GM19324 (cell line): ENCODE data around the gene RMP24.

Source experiments
- ATAC-seq: cut with Tn5 transposase; IDR thresholded peaks from one replicate; pipeline ENCODE4 v1.9.1; 2021; ENCODE audit warnings: mild to moderate bottlenecking, moderate library complexity; ENCODE audit not compliant: unreplicated experiment, low FRiP score

Gene RMP24

DNA sequence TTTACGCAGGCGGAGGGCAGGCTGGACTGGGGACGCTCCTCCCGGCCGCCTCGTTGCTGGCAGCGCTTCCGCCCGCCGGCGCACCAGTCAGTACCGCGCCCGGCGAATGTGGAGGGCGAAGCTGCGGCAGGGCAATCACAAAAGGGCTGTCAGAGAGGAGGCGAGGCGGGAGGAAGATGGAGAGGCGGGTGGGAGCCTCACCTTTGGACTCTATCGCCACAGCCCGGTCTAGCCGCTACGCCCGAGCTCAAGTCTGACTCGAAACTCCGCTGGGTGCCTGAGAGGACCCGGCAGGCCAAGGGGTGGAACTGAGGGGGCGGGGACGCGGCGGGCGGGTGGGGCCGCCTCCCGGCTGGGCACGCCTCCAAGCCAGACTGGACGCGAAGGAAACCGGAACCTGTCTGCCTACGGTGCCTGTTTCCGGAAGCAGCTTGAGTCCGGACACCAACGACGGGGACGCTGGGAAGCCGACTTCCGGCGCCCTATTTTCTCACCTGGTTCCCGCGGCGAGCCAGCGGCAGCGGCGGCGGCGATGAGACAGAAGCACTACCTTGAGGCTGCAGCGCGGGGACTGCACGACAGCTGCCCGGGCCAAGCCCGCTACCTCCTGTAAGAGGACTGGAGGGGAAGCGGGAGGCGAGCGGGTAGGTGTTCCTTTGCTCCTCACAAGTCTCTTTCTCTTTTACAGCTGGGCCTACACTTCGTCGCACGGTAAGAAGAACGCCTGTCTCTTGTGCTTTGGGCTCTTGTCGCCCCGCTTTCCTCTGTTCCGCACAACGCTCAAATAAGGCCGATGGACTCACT lies at the start of gene RMP24:
Gene RMP24 (plus strand): TSS at position 483 of the 804 bp plus-strand sequence.
- ATAC-seq, result peak; percentile 94

DNA sequence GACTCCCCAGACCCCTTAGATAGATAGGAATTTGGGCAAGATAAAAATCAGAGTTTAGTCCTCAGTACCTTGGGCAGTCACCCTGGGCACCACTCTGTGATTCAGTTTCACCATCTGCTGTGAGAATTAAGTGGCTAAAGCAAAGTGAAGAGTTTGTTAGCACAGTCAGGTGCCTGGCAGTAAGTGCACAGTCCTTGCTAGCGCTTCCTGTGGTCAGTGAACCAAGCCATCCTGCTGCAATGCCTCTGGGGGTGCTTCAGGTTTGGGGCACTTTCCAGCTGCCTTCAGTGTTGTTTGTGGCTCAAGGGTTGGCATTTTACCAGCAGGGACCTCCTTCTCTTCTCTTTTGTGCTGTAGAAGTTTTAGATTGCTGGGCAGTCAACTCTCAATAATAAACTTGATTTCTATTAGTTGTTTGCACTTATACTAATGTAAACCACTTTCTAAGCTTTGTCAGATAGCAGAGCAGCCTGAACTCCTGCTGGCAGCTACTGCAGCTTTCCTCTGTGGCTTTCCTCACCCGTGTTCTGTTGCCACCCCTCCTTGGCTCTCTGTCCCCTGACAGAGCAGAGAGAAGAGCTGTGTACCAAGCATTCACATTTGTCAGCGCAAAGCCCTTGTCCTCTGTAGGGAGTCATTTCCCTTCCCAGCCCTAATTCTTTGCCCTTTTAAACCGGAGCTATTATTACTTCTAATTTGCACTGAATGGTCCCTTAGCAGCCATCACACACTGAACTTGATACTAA lies 48.4 kb upstream of the RMP24 start:
- ATAC-seq, result no peak

DNA sequence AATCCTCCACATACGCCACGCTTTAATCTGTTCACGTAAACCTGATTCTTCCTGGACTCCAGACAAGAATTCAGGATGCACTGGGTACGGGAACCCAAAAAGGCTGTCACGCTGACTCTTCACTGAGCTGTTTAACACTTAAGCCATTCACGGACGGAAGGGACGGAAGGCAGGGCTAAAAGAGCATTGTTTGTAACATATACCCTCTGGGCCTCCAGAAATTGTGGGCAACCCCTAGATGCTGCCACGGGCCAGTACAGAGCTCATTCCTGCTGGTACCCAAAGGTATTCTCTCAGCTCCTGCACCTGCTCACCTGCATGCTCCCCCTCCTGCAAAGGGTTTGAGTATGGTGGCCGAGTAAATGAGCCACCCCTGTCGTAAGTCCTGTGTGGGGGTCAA lies 45.6 kb upstream of the RMP24 start:
- ATAC-seq, result no peak

DNA sequence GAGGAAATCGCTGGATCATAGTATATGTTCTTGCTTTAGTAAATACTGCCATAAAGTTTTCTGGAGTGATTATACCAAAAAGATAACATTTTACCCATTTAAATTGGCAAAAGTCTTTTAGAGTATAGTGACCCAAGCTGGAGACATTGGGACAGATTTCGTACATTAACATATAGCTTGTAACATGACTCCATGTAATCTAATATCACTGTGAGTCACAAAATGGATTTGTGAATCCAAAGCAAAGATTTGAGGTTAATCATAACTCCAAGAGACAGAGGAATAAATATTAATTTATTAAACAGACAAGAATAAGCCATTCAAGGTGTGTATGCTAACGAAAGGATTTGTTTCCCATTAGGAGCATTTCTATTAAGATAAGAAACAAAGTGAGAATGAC lies 45.0 kb upstream of the RMP24 start:
- ATAC-seq, result no peak

DNA sequence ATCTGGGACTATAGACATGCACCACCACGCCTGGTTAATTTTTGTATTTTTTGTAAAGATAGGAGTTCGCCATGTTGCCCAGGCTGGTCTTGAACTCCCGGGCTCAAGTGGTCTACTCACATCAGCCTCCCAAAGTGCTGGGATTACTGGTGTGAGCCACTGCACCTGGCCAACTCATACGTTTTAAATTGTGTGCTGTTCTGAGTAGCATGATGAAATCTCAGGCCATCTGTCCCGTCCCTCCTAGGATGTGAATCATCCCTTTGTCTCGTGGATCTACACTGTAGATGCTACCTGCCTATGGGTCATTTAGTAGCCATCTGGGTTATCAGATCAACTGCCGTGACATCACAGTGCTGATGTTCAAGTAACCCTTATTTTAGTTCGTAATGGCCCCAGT lies 38.5 kb upstream of the RMP24 start:
- ATAC-seq, result no peak

DNA sequence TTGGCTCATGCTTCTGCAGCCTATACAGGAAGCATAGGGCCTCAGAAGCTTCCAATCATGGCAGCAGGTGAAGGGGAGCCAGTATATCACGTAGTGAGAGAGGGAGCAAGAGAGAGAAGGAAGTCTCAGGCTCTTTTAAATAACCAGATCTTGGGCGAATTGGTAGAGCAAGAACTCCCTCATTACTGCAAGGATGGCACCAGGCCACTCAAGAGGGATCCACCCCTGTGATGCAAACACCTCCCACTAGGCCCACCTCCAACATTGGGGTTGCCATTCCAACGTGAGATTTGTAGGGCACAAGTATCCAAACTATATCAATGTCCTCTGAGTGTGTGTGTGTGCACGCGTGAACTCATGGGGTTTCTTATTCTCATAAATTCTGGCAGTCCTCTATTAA lies 37.6 kb upstream of the RMP24 start:
- no peak for ATAC-seq

DNA sequence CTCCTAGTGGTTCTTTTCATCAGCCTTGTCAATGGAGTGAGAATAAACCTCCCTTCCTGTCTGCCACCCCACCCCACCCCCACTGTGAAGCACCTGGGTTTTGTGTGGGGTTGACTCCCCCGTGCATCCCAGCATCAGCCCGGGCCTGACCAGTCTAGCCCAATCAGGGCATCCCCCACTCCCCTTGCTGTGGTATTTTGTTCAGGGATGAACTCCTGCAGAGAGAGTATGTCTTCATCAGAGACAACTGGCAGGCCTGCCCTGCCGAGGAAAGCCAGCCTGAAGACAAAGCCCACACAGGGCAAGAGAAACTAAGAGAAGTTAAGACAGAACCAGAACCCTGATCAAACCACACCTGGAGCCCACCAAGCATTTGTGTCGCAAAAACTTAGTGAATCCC lies 36.7 kb upstream of the RMP24 start:
- no peak for ATAC-seq

DNA sequence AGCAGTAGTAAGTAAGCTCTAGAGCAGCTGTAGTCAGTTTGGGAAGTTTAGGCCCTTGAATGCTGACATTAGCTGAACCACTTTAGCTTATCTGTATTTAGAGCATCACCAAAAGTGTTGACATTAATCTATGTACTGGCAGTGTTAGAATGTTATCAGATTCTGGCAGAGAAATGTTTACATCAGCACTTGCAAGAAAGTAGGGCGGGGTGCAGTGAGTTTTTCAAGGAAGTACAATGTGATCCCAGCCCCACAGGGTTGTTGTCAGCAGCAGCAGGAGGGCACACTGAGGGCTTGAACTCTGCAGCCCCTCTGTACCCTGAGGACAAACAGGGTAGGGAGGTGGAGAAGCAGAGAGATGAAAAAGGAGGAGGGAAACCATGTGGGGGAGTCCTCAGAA lies 35.5 kb upstream of the RMP24 start:
- no peak for ATAC-seq

DNA sequence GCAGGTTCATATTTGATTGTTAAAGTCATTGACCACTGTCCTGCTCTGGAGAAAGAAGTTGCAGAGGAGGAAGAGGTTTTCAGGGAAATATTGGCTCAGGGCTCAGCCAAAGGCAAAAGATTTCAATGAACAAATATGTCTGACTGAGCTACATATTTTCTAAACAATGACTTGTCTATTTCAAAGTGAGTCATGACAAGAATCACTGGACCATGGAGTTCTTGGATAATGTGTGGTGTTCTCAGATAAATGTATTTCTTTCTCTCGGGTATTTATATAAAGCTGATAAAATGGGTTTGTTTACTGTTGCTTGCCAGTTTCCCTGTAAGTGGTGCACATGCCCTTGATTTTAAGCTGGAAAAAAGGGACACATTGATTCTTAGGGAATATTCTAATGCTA lies 34.3 kb upstream of the RMP24 start:
- no peak for ATAC-seq

DNA sequence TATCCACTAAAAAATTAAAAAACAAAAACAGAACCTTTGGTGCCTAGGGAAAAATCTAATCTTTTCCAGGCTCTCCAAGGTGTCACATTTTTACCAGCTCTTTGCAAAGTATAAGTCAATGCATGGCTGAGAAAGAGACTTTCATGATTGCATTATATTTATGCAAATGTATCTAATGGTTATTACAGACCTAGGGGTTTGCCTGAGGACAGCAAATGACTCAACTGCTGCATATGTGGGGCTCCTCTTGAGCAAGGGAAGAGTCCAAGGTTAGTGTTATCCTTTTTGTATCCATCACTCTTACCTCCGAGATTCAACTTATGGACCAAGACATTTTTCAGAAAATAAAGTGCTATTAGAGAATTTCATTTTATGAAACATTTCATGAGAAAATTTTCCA lies 33.9 kb upstream of the RMP24 start:
- no peak for ATAC-seq

DNA sequence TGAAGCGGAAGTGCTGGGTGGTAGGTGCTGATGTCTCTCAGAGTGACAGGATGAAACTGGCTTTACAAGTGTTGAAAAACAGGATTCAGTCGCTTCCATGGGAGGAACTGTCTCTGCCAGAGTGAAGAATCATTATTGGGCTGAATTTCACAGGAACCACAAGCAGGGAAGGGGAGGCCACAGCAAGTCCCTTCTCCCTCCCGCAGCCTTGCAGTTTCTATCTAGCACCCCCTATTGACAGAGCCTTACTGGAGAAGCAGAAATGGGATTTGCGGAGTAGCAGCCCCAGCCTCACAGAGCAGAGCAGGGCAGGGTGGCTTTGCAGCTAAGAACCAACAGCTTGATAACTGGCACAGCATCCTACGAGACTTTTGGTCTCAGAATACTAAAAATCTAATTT lies 33.3 kb upstream of the RMP24 start:
- no peak for ATAC-seq

DNA sequence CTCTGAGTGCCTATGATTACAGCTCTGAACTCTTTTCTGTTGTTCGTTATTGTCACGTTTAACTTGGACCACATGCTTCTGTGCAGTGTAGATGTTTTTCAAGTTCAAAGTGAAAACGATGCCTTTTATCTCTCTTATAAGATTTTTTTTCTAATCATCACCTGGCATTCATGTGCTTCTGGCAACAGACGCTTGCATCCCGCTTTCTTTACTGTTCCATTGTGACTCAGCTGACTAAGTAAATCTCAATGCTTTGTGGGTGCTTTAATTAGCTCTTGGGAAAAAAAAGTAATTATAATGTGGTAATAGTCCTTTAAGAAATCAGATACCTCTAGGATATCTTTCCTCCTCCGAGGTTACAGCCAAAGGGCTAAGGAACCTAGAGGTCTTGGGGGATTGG lies 31.2 kb upstream of the RMP24 start:
- no peak for ATAC-seq

DNA sequence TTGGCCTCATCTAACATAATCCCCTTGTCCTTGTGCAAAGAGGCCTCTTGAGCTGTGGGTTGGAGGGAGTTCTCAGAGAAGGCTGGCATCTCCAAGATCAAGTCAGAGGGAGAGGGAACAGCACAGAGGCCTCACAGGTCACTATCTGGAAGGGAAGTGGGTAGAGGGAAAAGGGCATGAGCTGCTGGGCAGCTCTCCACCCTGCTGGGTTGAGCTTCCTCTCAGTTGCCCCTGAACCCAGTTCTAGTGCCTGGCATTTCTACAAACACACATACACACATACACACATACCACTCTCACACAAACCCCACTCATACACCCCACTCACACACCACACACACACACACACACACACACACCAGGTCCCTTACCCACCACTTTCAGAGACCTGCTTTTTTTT lies 30.3 kb upstream of the RMP24 start:
- no peak for ATAC-seq

DNA sequence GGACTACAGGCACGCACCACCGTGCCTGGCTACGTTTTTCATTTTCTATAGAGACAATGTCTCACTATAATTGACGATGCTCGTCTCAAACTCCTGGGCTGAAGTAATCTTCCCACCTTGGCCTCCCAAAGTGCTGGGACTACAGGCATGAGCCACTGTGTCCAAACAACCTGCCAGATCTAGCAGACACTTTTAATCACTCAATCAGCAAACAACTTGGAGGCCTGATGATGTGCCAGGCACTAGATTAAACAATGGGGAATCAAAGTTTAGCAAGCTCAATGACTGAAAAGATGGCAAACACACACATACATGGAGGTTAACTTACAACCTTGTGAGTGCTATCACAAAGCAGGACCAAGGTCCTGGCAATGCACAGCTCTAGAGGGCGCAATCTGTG lies 29.8 kb upstream of the RMP24 start:
- ATAC-seq, result no peak

DNA sequence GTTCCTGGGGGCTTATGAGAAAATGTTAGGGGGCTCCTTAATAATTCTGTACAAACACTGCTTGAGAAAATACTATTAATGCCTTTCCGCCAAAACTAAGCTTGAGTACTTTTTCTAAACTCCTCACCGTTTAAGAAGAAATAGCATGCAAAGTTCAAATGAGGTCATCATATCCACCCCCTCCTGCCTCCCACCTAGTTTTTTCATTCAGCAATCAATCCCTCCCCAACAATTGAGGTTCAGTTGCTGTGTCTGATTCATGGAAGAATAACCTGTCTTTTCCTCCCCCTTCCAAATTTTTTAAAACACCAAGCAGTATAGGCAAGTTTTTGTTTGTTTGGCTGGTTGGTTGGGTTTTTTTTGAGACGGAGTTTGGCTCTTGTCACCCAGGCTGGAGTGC lies 24.4 kb upstream of the RMP24 start:
- no peak for ATAC-seq

DNA sequence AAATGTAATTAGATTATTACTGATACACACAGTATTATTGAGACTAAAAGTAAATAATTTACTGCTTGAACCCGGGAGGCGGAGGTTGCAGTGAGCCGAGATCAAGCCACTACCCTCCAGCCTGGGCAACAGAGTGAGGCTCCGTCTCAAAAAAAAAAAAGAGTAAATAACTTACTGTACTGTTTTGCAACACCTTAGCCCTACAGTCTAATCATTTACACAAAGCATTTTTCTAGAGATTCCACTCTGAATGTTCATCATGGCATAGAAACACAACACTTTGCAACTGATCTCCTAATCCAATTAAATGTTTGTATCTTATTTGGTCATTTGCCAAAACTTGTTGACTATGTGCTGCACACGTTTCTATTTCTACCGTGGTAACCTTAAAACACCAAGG lies 23.4 kb upstream of the RMP24 start:
- ATAC-seq, result no peak

DNA sequence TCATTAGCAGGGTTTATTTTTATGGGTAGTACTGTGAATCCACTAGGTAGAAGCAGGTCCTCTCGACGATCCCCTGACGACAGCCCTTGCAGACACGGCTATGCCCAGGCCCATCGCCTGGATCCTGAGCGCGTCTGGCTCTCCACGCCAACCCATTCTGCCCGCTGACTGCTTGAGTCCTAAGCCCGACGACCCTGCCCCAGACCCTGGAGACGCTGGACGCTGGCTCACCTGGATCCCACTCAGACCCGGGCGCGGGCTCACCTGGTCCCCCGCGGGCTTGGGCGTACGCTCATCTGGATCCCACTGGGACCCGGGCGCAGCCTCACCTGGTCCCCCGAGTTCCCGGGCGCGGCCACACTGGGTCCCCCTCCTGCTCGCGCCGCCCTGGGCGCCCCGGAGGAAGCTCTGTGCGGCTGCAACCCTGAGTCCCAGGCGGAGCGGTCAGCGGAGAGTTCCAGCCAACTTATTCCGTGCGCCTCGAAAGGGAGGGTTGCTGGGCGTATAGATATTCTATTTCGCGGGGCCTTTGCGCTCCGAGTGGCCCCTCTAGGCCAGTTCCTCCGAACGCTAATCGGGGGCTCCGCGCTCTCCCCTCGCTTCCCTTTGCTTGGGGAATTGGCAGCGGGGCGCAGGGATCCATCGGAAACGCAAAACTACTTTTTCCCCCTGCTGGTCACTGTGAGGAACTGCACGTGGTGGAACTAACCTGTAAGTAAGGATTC lies 22.4 kb upstream of the RMP24 start:
- no peak for ATAC-seq

DNA sequence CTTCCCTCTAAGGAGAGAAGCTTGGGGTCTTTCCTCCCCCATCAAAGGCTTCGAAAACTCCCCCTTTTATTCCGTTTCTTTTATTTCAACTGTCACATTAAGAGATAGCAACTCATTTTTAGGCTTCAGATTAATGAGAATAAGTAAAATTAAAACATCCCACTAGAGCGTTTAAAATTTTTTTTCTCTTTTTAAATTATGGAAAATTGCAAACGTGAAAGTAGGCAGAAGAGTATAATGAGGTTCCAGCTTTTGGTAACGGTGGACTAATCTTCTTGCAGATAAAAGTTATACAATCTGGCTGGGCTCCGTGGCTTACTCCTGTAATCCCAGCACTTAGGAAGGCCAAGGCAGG lies 21.9 kb upstream of the RMP24 start:
- ATAC-seq, result no peak

DNA sequence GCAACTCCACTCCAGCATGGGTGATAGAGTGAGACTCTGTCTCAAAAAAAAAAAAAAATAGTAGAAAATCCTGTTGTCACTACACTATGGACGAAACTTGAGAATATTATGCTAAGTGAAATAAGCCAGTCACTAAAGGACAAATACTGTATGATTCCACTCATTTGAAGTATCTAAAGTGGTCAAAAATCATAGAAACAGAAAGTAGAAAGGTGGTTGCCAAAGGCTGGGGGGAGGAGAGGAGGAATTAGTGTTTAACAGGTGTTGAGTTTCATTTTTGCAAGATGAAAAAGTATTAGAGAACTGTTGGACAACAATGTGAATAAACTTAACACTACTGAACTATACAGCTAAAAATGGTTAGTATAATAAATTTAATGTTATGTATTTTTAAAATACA lies 18.8 kb upstream of the RMP24 start:
- peak; percentile 67 for ATAC-seq

DNA sequence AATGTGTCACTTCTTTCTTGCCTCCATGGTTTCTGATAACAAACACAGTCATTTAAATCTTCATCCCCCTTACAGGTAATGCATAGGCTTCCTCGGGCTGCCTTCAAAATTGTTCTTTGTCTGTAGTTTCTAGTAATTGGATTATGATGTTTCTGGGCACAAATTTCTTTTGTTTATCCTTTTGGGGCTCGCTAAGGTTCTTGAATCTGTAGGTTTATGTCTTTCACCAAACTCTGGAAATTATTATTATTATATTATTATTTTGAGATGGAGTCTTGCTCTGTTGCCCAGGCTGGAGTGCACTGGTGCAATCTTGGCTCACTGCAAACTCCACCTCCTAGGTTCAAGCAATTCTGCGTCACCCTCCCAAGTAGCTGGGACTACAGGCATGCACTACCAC lies 16.3 kb upstream of the RMP24 start:
- ATAC-seq, result no peak

DNA sequence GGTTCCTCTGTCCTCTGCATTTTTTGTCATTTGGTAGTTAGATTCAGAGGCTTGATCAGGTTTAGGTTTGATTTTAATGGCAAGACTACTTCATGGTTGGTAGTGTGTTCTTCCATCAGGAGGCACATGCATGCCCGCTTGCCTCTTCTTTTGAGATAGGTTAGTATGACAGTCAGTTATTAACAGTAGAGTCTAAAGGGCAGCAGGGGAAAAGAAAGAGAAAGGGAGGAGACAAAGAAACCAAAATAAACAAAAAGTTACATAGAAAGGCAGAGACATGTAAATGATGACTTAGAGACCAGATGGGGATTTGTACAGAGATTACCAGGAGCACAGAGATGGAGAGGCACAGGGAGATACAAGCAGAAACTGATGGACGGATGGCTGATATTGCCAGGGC lies 10.2 kb upstream of the RMP24 start:
- no peak for ATAC-seq

DNA sequence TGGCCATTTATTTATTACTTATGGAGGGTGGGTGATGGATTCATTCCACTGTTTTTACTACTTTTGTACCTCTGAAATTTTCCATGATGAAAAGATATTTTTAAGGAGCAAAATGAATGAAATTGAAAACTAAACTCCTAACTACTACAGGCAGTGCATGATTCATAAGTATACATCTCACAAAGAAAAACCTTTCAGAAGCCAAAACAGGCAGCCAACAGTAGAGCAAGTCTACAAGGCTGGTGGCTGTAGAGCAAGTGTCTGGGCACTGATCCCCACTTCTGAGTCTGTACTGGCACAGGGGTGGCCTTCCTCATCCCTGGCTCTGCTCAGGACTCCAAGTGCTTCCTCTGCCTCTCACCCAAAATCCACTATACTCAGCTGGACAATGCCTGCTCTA lies 8.2 kb upstream of the RMP24 start:
- no peak for ATAC-seq
